GM23338 (cell line): ENCODE results near the gene CLIC3. TPM values are rescaled to one million over a fixed set of nuclear protein-coding genes. Genes with fewer than 3 reads are reported as not detected.

Experiments
- ATAC-seq: fragments of 200-7000 bp; cut with Tn5 transposase; 3 replicates; pipeline ENCODE4 v1.9.1; 2020
- DNase-seq: peaks from one replicate; pipeline ENCODE4 v3.0.0-alpha.2; 2015; ENCODE audit warnings: low spot score
- H2AFZ ChIP-seq: fragments of 200-600 bp; sonication (generic); 2 replicates; pipeline ENCODE4 v1.8.0; 2016; ENCODE audit warnings: antibody characterized with exemption, mild to moderate bottlenecking, moderate library complexity
- H3F3A ChIP-seq: fragments of 200-600 bp; sonication (generic); replicated peaks from 2 replicates; pipeline ENCODE4 v1.8.0; 2017; ENCODE audit warnings: antibody characterized with exemption, mixed run types, low read depth
- H3K27ac ChIP-seq: fragments of 200-600 bp; sonication (generic); 2 replicates; pipeline ENCODE4 v1.6.1; 2016; ENCODE audit warnings: low read depth
- H3K27me3 ChIP-seq: fragments of 200-600 bp; sonication (generic); 2 replicates; pipeline ENCODE4 v1.8.0; 2016; ENCODE audit warnings: mild to moderate bottlenecking, mixed run types, moderate library complexity; ENCODE audit not compliant: insufficient read depth
- H3K36me3 ChIP-seq: fragments of 200-600 bp; sonication (generic); 2 replicates; pipeline ENCODE4 v1.8.0; 2016; ENCODE audit warnings: mild to moderate bottlenecking; ENCODE audit not compliant: insufficient read depth
- H3K4me1 ChIP-seq: fragments of 200-600 bp; sonication (generic); 2 replicates; pipeline ENCODE4 v1.8.0; 2016; ENCODE audit warnings: mild to moderate bottlenecking, moderate library complexity; ENCODE audit not compliant: insufficient read depth
- H3K4me2 ChIP-seq: fragments of 200-600 bp; sonication (generic); 2 replicates; pipeline ENCODE4 v1.7.1; 2017; ENCODE audit warnings: mixed run types
- H3K4me3 ChIP-seq: fragments of 200-600 bp; sonication (generic); 2 replicates; pipeline ENCODE4 v1.6.1; 2016; ENCODE audit warnings: mixed run types
- H3K79me2 ChIP-seq: fragments of 200-600 bp; sonication (generic); replicated peaks from 2 replicates; pipeline ENCODE4 v1.8.0; 2017; ENCODE audit warnings: mild to moderate bottlenecking; ENCODE audit not compliant: insufficient read depth
- H3K9me2 ChIP-seq: fragments of 200-600 bp; sonication (generic); 2 replicates; pipeline ENCODE4 v1.8.0; 2017; ENCODE audit not compliant: insufficient read depth
- H4K20me1 ChIP-seq: fragments of 200-600 bp; sonication (generic); replicated peaks from 2 replicates; pipeline ENCODE4 v1.8.0; 2017; ENCODE audit warnings: mild to moderate bottlenecking; ENCODE audit not compliant: insufficient read depth
- H3K27ac Mint-ChIP-seq: 2 replicates; pipeline ENCODE4 v1.8.0; 2020; ENCODE audit warnings: inconsistent platforms, mild to moderate bottlenecking, moderate library complexity, mixed read lengths
- H3K27me3 Mint-ChIP-seq: 3 replicates; pipeline ENCODE4 v1.8.0; 2022; ENCODE audit warnings: low read depth, mild to moderate bottlenecking, moderate library complexity, mixed read lengths, inconsistent platforms; ENCODE audit not compliant: insufficient read depth, poor library complexity
- H3K36me3 Mint-ChIP-seq: 3 replicates; pipeline ENCODE4 v1.8.0; 2021; ENCODE audit warnings: low read depth, mild to moderate bottlenecking, inconsistent platforms, moderate library complexity, mixed read lengths
- H3K4me1 Mint-ChIP-seq: 3 replicates; pipeline ENCODE4 v1.8.0; 2020; ENCODE audit warnings: mild to moderate bottlenecking, inconsistent platforms, mixed read lengths
- H3K4me3 Mint-ChIP-seq: 3 replicates; pipeline ENCODE4 v1.8.0; 2021; ENCODE audit warnings: moderate library complexity, mild to moderate bottlenecking, inconsistent platforms, mixed read lengths
- H3K9me3 Mint-ChIP-seq: 3 replicates; pipeline ENCODE4 v1.8.0; 2020; ENCODE audit warnings: moderate library complexity, mild to moderate bottlenecking, inconsistent platforms, mixed read lengths
- CREB1 ChIP-seq: fragments of 250-450 bp; sonication (Bioruptor Pico); IDR thresholded peaks from 2 replicates; pipeline ENCODE4 v1.5.0; 2020; ENCODE audit warnings: low read depth, mild to moderate bottlenecking, moderate library complexity
- EZH2phosphoT487 ChIP-seq: fragments of 200-600 bp; sonication (generic); IDR thresholded peaks from one replicate; pipeline ENCODE4 v1.8.1; 2018; ENCODE audit warnings: antibody characterized with exemption; ENCODE audit not compliant: unreplicated experiment
- JUNB ChIP-seq: IDR thresholded peaks from one replicate; pipeline ENCODE4 v1.6.1; 2016; ENCODE audit warnings: antibody characterized with exemption; ENCODE audit not compliant: unreplicated experiment
- NANOG ChIP-seq: IDR thresholded peaks from 2 replicates; pipeline ENCODE4 v1.6.1; 2016; ENCODE audit warnings: antibody characterized with exemption, borderline replicate concordance
- POLR2AphosphoS5 ChIP-seq: IDR thresholded peaks from 2 replicates; pipeline ENCODE4 v1.6.1; 2016; ENCODE audit warnings: antibody characterized with exemption, low read depth
- ZNF114 ChIP-seq: fragments of 250-450 bp; sonication (Bioruptor Pico); IDR thresholded peaks from 2 replicates; pipeline ENCODE4 v1.5.0; 2020; ENCODE audit warnings: mild to moderate bottlenecking, moderate library complexity
- polyA plus RNA-seq: library from polyadenylated mRNA; unstranded; fragments of >200 nt; fragmentation: Nextera tagmentation; extraction: Ambion mirVana; gene quantifications from 2 replicates; pipeline ENCODE4 v1.2.1, GENCODE V29; 2016
- total RNA-seq: library from RNA; depleted of rRNA; stranded (reverse); fragments of >200 nt; shearing (Covaris generic); gene quantifications from 2 replicates; pipeline ENCODE4 v1.2.3, GENCODE V29; 2014
- TF ChIP-seq, protein P1 (sequence below): IDR thresholded peaks from one replicate; pipeline ENCODE4 v1.6.1; 2018; ENCODE audit warnings: antibody characterized with exemption; ENCODE audit not compliant: unreplicated experiment
- TF ChIP-seq, protein P2 (sequence below), 2 experiments: fragments of 200-600 bp in 1 of 2; sonication (generic) in 1 of 2; conservative IDR thresholded peaks; 2 replicates each; pipeline versions ENCODE4 v1.5.1 to v1.6.1; 2016 to 2017; ENCODE audit warnings: antibody characterized with exemption in 2 of 2, low read depth in 2 of 2, mild to moderate bottlenecking in 2 of 2, moderate library complexity in 1 of 2

CLIC3 gene
- total and polyA plus RNA-seq, 2 experiments from 2014 or later: 0.53 to 0.56 TPM

DNA sequence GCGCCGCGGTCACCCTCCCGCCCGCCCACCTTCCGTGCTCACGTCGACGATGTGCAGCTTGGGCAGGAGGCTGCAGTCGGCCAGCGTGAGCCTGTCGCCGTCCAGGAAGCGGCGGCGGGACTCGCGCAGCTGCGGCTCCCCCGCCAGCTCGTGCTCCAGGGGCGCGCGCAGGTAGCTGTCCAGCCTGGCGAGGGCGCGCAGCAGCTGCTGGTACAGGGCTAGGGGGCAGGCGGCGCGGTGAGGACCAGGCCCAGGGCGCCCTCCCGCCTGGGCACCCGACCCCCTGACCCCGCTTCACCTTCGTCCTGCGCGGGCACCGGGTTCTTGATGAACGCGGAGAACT is 1.5 kb downstream of the CLIC3 start:
- no peak overlapping the region for H3K27ac Mint-ChIP-seq
- Histone ChIP-seq H3K4me2 (peak overlapping the region; percentile 86), H3K27me3 (peaks cover 50% of the 10 kb centered on the region), H3K4me1 (peaks cover 6% of the 10 kb centered on the region; the same call in 1 of the 2 replicates), H3K9me2 (no peaks in the 10 kb centered on the region), H3K27ac (no peak overlapping the region), H3K4me3 (peak overlapping the region; percentile 55), H3K79me2 (no peaks in the 10 kb centered on the region), H3K36me3 (no peaks in the 10 kb centered on the region), H3F3A (no peaks in the 10 kb centered on the region), H2AFZ (no peak overlapping the region), H4K20me1 (no peaks in the 10 kb centered on the region)
- H3K4me3 Mint-ChIP-seq: peak overlapping the region; percentile 46; the same call in 2 of the 3 replicates
- DNase-seq (peak; percentile 74), ATAC-seq (peak; percentile 31)
- TF ChIP-seq POLR2AphosphoS5: peak; percentile 12; the same call in 1 of the 2 replicates
- TF ChIP-seq, protein P1, sequence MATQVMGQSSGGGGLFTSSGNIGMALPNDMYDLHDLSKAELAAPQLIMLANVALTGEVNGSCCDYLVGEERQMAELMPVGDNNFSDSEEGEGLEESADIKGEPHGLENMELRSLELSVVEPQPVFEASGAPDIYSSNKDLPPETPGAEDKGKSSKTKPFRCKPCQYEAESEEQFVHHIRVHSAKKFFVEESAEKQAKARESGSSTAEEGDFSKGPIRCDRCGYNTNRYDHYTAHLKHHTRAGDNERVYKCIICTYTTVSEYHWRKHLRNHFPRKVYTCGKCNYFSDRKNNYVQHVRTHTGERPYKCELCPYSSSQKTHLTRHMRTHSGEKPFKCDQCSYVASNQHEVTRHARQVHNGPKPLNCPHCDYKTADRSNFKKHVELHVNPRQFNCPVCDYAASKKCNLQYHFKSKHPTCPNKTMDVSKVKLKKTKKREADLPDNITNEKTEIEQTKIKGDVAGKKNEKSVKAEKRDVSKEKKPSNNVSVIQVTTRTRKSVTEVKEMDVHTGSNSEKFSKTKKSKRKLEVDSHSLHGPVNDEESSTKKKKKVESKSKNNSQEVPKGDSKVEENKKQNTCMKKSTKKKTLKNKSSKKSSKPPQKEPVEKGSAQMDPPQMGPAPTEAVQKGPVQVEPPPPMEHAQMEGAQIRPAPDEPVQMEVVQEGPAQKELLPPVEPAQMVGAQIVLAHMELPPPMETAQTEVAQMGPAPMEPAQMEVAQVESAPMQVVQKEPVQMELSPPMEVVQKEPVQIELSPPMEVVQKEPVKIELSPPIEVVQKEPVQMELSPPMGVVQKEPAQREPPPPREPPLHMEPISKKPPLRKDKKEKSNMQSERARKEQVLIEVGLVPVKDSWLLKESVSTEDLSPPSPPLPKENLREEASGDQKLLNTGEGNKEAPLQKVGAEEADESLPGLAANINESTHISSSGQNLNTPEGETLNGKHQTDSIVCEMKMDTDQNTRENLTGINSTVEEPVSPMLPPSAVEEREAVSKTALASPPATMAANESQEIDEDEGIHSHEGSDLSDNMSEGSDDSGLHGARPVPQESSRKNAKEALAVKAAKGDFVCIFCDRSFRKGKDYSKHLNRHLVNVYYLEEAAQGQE: peak; percentile 69
- TF ChIP-seq, protein P2, sequence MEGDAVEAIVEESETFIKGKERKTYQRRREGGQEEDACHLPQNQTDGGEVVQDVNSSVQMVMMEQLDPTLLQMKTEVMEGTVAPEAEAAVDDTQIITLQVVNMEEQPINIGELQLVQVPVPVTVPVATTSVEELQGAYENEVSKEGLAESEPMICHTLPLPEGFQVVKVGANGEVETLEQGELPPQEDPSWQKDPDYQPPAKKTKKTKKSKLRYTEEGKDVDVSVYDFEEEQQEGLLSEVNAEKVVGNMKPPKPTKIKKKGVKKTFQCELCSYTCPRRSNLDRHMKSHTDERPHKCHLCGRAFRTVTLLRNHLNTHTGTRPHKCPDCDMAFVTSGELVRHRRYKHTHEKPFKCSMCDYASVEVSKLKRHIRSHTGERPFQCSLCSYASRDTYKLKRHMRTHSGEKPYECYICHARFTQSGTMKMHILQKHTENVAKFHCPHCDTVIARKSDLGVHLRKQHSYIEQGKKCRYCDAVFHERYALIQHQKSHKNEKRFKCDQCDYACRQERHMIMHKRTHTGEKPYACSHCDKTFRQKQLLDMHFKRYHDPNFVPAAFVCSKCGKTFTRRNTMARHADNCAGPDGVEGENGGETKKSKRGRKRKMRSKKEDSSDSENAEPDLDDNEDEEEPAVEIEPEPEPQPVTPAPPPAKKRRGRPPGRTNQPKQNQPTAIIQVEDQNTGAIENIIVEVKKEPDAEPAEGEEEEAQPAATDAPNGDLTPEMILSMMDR (conservative IDR thresholded peaks at IDR 0.05; ENCODE audit: low read depth in 2 of 2): no peak
- no peak for TF ChIP-seq CREB1 (CRISPR knock-in tag)
- TF ChIP-seq ZNF114 (CRISPR knock-in tag): no peak
- no peak for TF ChIP-seq NANOG
- H3K27me3 Mint-ChIP-seq: peaks cover 28% of the 10 kb centered on the region
- no peaks in the 10 kb centered on the region; the same call in 2 of the 3 replicates for H3K36me3 Mint-ChIP-seq
- peaks cover 3% of the 10 kb centered on the region for H3K4me1 Mint-ChIP-seq
- peaks cover 10% of the 10 kb centered on the region for H3K9me3 Mint-ChIP-seq

DNA sequence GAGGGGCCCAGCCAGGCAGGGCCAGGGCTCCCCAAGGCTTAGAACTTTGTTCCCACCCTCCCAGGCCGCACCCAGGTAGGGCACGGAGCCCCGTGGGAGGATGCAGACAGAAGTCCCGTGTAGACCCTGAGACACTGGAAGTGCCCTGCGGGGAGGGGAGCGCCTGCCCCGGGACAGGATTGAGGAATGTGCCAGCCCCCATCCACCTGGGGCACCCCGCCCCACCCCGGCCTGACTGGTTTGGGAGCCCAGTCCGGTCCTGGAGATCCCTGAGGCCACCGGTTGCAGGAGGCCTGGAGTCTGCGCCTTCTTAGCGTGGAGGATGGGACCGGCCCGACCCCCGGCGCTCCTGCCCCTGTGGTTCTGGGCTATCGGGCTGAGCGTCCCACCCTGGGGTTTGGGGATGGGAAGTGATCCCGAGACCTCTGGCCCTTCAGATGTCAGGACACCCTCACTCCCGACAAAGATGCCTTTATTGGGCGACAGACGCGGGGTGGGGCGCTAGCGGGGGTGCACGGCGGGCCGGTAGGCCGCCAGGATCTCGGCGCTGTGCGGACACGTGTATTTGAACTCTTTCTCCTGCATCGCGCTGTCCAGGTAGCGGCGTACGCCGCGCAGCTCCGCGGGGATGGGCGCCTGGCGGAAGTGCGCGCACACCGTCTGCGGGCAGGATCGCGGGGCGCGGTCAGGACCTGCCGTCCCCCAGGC is 2.0 kb downstream of the CLIC3 start:
- no peak overlapping the region for H3K27ac Mint-ChIP-seq
- H3K4me1 Mint-ChIP-seq: peaks cover 3% of the 10 kb centered on the region
- H3K4me1 ChIP-seq: peaks cover 6% of the 10 kb centered on the region; the same call in 1 of the 2 replicates
- no peaks in the 10 kb centered on the region; the same call in 2 of the 3 replicates for H3K36me3 Mint-ChIP-seq
- peaks cover 31% of the 10 kb centered on the region for H3K27me3 Mint-ChIP-seq
- H3K36me3 ChIP-seq: no peaks in the 10 kb centered on the region
- no peaks in the 10 kb centered on the region for H3K9me2 ChIP-seq
- DNase-seq (peak; percentile 49), ATAC-seq (peak; percentile 19)
- H3K9me3 Mint-ChIP-seq: peaks cover 10% of the 10 kb centered on the region
- H4K20me1 ChIP-seq: no peaks in the 10 kb centered on the region
- no peaks in the 10 kb centered on the region for H3K79me2 ChIP-seq
- H3K4me3 Mint-ChIP-seq: peak overlapping the region; percentile 46; the same call in 2 of the 3 replicates
- peaks cover 50% of the 10 kb centered on the region for H3K27me3 ChIP-seq
- H3K27ac ChIP-seq: no peak overlapping the region
- H3F3A ChIP-seq: no peaks in the 10 kb centered on the region
- H3K4me2 ChIP-seq: peak overlapping the region; percentile 86
- peak overlapping the region; percentile 55; the same call in 1 of the 2 replicates for H3K4me3 ChIP-seq
- H2AFZ ChIP-seq: no peak overlapping the region
- TF ChIP-seq POLR2AphosphoS5 (peak; percentile 43; the same call in 1 of the 2 replicates), EZH2phosphoT487 (no peak), CREB1 (CRISPR knock-in tag) (no peak), JUNB (no peak)
- TF ChIP-seq, protein P1: no peak
